IMR-90 (cell line): ENCODE data around the gene TNFAIP8L1. TPM values are rescaled to one million over a fixed set of nuclear protein-coding genes. Genes with fewer than 3 reads are reported as not detected.

Experiments used
- ATAC-seq: fragments of 200-7000 bp; cut with Tn5 transposase; 2 replicates; pipeline ENCODE4 v1.9.1; 2020; ENCODE audit warnings: low read depth, mild to moderate bottlenecking, moderate library complexity
- BruUV-seq: library from RNA; stranded (reverse); fragments of 400-500 nt; replicated peaks from 2 replicates; lab custom pipeline; 2021; lab: Mats Ljungman, UMichigan
- CTCF ChIA-PET: fragments of 300-600 bp; formaldehyde crosslinking; extraction: SDS; loops from one replicate; lab custom pipeline; 2021; ENCODE audit warnings: antibody characterized with exemption; lab: Yijun Ruan, JAX
- POLR2A ChIA-PET: fragments of 300-600 bp; sonication (Branson Sonifier 250); formaldehyde crosslinking; loops from one replicate; lab custom pipeline; 2022; ENCODE audit warnings: antibody characterized with exemption; ENCODE audit not compliant: unreplicated experiment; lab: Charles Lee
- DNase-seq: peaks from one replicate; pipeline ENCODE4 v3.0.0; 2013
- H2AFZ ChIP-seq: replicated peaks from 2 replicates; pipeline ENCODE3; 2013; ENCODE audit warnings: low read length, mild to moderate bottlenecking; ENCODE audit not compliant: poor library complexity
- H2AK5ac ChIP-seq: 2 replicates; pipeline ENCODE4 v1.6.1; 2013; ENCODE audit warnings: low read depth, low read length, inconsistent platforms
- H2AK9ac ChIP-seq: replicated peaks from 2 replicates; pipeline ENCODE3; 2013; ENCODE audit warnings: mild to moderate bottlenecking, low read depth, low read length, moderate library complexity; ENCODE audit not compliant: poor library complexity
- H2BK120ac ChIP-seq: 2 replicates; pipeline ENCODE4 v1.6.1; 2013; ENCODE audit warnings: low read depth, low read length, inconsistent platforms
- H2BK15ac ChIP-seq: 3 replicates; pipeline ENCODE4 v1.6.1; 2013; ENCODE audit warnings: low read depth, low read length, inconsistent platforms
- H2BK20ac ChIP-seq: 2 replicates; pipeline ENCODE4 v1.6.1; 2013; ENCODE audit warnings: low read depth, mild to moderate bottlenecking, inconsistent platforms, low read length, moderate library complexity
- H2BK5ac ChIP-seq: 2 replicates; pipeline ENCODE4 v1.6.1; 2013; ENCODE audit warnings: mild to moderate bottlenecking, low read depth, low read length, inconsistent platforms; ENCODE audit not compliant: poor library complexity, severe bottlenecking
- H3K14ac ChIP-seq: replicated peaks from 2 replicates; pipeline ENCODE4 v1.6.1; 2013; ENCODE audit warnings: low read depth, low read length, inconsistent platforms
- H3K18ac ChIP-seq: 2 replicates; pipeline ENCODE4 v1.6.1; 2013; ENCODE audit warnings: low read depth, low read length, control low read depth
- H3K23ac ChIP-seq: 2 replicates; pipeline ENCODE4 v1.6.1; 2013; ENCODE audit warnings: low read depth, low read length, inconsistent platforms
- H3K27ac ChIP-seq: 2 replicates; pipeline ENCODE4 v1.5.1; 2013; ENCODE audit warnings: mild to moderate bottlenecking, control low read depth, low read length; ENCODE audit not compliant: insufficient read depth
- H3K27me3 ChIP-seq: 2 replicates; pipeline ENCODE4 v1.6.1; 2013; ENCODE audit warnings: low read length; ENCODE audit not compliant: control insufficient read depth, insufficient read depth
- H3K36me3 ChIP-seq: 2 replicates; pipeline ENCODE4 v1.6.1; 2013; ENCODE audit warnings: low read length, mixed read lengths; ENCODE audit not compliant: control insufficient read depth, insufficient read depth
- H3K4ac ChIP-seq: 2 replicates; pipeline ENCODE4 v1.6.1; 2013; ENCODE audit warnings: low read depth, low read length, inconsistent platforms
- H3K4me1 ChIP-seq: 2 replicates; pipeline ENCODE4 v1.6.1; 2013; ENCODE audit warnings: low read length, mixed read lengths; ENCODE audit not compliant: control insufficient read depth, insufficient read depth
- H3K4me2 ChIP-seq: 2 replicates; pipeline ENCODE4 v1.6.1; 2013; ENCODE audit warnings: low read depth, mild to moderate bottlenecking, control low read depth, low read length, moderate library complexity
- H3K4me3 ChIP-seq: 2 replicates; pipeline ENCODE4 v1.5.1; 2013; ENCODE audit warnings: low read depth, mild to moderate bottlenecking, control low read depth, low read length, moderate library complexity; ENCODE audit not compliant: insufficient read depth
- H3K56ac ChIP-seq: 2 replicates; pipeline ENCODE4 v1.6.1; 2013; ENCODE audit warnings: low read length, inconsistent platforms; ENCODE audit not compliant: insufficient read depth; ENCODE audit errors: extremely low read depth
- H3K79me1 ChIP-seq, 2 experiments: 2 replicates each; pipeline ENCODE4 v1.6.1; 2013; ENCODE audit warnings: low read length in 2 of 2, inconsistent platforms in 1 of 2, low read depth in 1 of 2
- H3K9ac ChIP-seq: 2 replicates; pipeline ENCODE4 v1.6.1; 2013; ENCODE audit warnings: low read depth, low read length, control low read depth
- H3K9me1 ChIP-seq: 2 replicates; pipeline ENCODE4 v1.6.1; 2013; ENCODE audit warnings: low read length, inconsistent platforms; ENCODE audit not compliant: insufficient read depth
- H3K9me3 ChIP-seq: 2 replicates; pipeline ENCODE4 v1.6.1; 2013; ENCODE audit warnings: low read length; ENCODE audit not compliant: control insufficient read depth, insufficient read depth
- H4K20me1 ChIP-seq: 2 replicates; pipeline ENCODE4 v1.6.1; 2013; ENCODE audit warnings: low read length, inconsistent platforms; ENCODE audit not compliant: insufficient read depth
- H4K5ac ChIP-seq: 2 replicates; pipeline ENCODE4 v1.6.1; 2013; ENCODE audit warnings: mild to moderate bottlenecking, low read depth, low read length, control low read depth
- H4K8ac ChIP-seq, 2 experiments: 2 replicates each; pipeline ENCODE4 v1.6.1; 2013; ENCODE audit warnings: low read depth in 2 of 2, low read length in 2 of 2, control low read depth in 1 of 2, inconsistent platforms in 1 of 2
- H4K91ac ChIP-seq: 2 replicates; pipeline ENCODE4 v1.6.1; 2013; ENCODE audit warnings: low read depth, low read length, inconsistent platforms; ENCODE audit not compliant: insufficient read depth
- MAZ ChIP-seq: IDR thresholded peaks from 2 replicates; pipeline ENCODE4 v1.6.1; 2012; ENCODE audit warnings: low read depth, mild to moderate bottlenecking, low read length, improper control_type of control experiment, moderate library complexity, borderline replicate concordance
- WGBS, 2 experiments: methylation state at CpG; one replicate each; pipeline versions ENCODE4 v1.1.5 to v1.1.7; 2013; ENCODE audit warnings: missing lambda C conversion rate in 2 of 2; ENCODE audit not compliant: insufficient read length in 1 of 2; ENCODE audit errors: extremely low coverage in 2 of 2; 5-methylcytosine and 5-hydroxymethylcytosine counted together
- dilution Hi-C: fragments of 300-500 bp; cut with HindIII; formaldehyde crosslinking; loops from one replicate; pipeline ENCODE4 v1.14.3; 2018; ENCODE audit warnings: low sequenced_read_pairs; ENCODE audit not compliant: unreplicated experiment
- in situ Hi-C: fragments of 300-500 bp; cut with MboI; formaldehyde crosslinking; loops from 3 replicates; pipeline ENCODE4 v1.14.3; 2019; ENCODE audit warnings: low sequenced_read_pairs, inconsistent platforms, mixed read lengths
- intact Hi-C: fragments of 100-400 bp; cut with micrococcal nuclease; formaldehyde crosslinking; loops from 2 replicates; pipeline ENCODE4 v1.10.0; 2022
- polyA plus RNA-seq, 3 experiments: library from polyadenylated mRNA; depleted of rRNA; stranded (reverse); fragments of >200 nt; gene quantifications; 2 replicates each; pipeline ENCODE4 v1.2.3, GENCODE V29; 2012; ENCODE audit warnings: low replicate concordance in 1 of 3
- total RNA-seq: library from RNA; depleted of rRNA; stranded (reverse); fragments of >200 nt; gene quantifications from 2 replicates; pipeline ENCODE4 v1.2.3, GENCODE V29; 2012

TNFAIP8L1 gene
- total and polyA plus RNA-seq, 2 of the 4 experiments (the other 2 are of a cell fraction): 2.5 to 6.0 TPM

- no peak for DNase-seq
- 100% methylated on average over 1 of the region's 2 CpGs; no CpG with 5 or more reads in 1 of the 2 experiments for WGBS, 2 experiments
- CTCF ChIA-PET: no interaction called here
Observed at GRCh38 chr19:4650159-4650558, 10.8 kb downstream of the TNFAIP8L1 start.

More at GRCh38 chr19:4650159-4650558, 10.8 kb downstream of the TNFAIP8L1 start:
- no peak overlapping the region for H2BK5ac ChIP-seq
- H2BK20ac ChIP-seq: no peak overlapping the region
- H2AFZ ChIP-seq: no peak overlapping the region
- peaks cover 4% of the 10 kb centered on the region; the same call in 1 of the 2 replicates for H4K20me1 ChIP-seq
- H4K8ac ChIP-seq: no peak overlapping the region
- no peaks in the 10 kb centered on the region for H3K4me1 ChIP-seq
- peaks cover 8% of the 10 kb centered on the region for H3K36me3 ChIP-seq
- peaks cover 8 to 37% of the 10 kb centered on the region in 2 experiments for H3K79me1 ChIP-seq
- H2AK9ac ChIP-seq: no peak overlapping the region
- ATAC-seq: no peak
- no peak overlapping the region for H2BK120ac ChIP-seq
- no peak overlapping the region for H3K27ac ChIP-seq
- H3K4me3 ChIP-seq: no peak overlapping the region
- H4K5ac ChIP-seq: no peak overlapping the region
- H3K9me1 ChIP-seq: peaks cover 8% of the 10 kb centered on the region; the same call in 1 of the 2 replicates
- intact Hi-C loops (no loop called here), dilution Hi-C loops (no loop called here), in situ Hi-C loops (no loop called here)
- no peak overlapping the region for H3K4ac ChIP-seq
- H2BK15ac ChIP-seq: no peak overlapping the region
- H3K23ac ChIP-seq: no peak overlapping the region
- no peak overlapping the region for H3K9ac ChIP-seq
- no peak overlapping the region for H2AK5ac ChIP-seq
- BruUV-seq: no TSS peak
- no peaks in the 10 kb centered on the region for H3K27me3 ChIP-seq
- H3K18ac ChIP-seq: no peak overlapping the region
- no peak for TF ChIP-seq MAZ
- no peak overlapping the region for H3K4me2 ChIP-seq
- H4K91ac ChIP-seq: no peak overlapping the region
- no peaks in the 10 kb centered on the region for H3K9me3 ChIP-seq
- no peak overlapping the region for H3K14ac ChIP-seq
- no peak overlapping the region for H3K56ac ChIP-seq
- POLR2A ChIA-PET: no interaction called here
